ENCODE data around the gene TNP2.
A peak's percentile ranks its signal among the peaks of the same experiment; 100 is the strongest.

TNP2 gene

DNA sequence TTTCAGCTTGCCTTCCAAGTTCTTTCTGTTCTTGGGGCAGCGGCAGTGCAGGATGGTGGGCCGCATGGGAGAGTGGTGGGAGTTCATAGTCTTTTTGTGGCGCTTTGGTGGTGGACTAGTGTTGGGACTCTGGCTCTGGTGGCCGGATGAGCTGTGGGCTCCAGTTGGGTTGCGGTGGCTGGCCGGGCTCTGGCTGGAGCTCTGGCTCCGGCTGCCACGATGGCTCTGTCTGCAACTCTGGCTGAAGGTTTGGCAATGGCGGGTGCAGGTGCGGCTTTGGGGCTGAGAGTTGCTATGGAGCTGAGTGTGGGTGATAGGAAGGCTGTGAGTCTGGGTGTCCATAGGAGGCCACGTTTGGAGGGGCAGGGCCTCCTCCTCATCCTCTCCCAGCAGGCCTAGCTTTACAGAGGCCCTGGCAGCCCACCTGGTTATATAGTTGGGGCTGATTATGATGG, at the start of gene TNP2:
Gene TNP2 (minus strand): TSS at position 405 of the 455 bp plus-strand sequence. CDS start 63 bp downstream, at position 342.
- no peak for DNase-seq (ENCODE audit: low read depth)

DNA sequence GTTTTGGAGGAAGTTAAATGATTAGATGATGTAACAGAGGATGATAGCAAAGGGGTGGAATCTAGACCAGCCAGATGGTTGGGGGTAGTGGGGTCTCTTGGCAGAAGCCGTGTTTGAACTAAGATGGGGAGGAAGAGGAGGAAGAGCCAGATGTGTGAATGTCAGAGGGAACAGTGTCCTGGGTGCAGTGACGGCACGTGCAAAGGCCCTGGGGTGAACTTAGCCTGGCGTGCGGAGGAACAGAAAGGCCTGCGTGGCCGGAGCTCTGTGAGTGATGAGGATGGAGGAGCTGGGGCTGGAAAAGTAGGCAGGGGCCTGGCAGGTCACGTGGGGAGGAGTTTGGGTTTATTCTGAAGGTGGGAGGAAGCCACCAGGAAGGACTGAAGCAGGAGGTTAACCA, 49.7 kb upstream of the TNP2 start:
- DNase-seq (ENCODE audit: low read depth) = no peak

DNA sequence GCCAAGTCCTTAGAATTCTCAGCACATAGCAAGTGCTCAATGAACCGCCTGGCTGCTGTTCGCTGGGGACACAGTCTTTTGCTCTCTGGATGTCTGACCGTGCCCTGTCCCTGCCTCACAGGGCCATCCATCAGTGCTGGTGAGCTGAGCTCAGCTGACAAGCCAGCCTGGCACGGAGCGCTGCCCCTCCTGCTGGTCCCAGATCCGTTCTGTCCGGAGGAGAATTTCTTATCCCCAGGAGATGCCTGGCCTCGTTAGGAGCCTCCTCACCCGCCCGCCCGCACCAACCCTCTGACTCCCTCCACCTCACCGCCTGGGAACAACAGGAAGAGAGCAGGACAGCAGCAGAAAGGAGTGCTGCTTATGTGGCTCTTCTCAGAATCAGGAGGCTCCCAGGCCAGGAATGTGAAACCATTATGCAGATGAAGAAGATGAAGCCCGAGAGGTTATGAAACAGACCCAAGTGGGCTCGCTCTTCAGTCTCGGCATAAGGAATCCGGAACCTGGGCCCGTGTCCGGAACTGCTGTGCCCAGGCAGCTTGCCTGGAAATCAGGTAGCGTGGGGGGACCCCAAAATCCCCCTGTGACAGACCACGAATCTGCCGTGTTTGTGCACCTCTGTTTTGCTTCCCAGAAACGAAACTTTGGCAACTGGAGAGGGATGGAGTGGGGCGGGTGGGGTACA, 47.3 kb upstream of the TNP2 start:
- no peak for DNase-seq (ENCODE audit: low read depth)

DNA sequence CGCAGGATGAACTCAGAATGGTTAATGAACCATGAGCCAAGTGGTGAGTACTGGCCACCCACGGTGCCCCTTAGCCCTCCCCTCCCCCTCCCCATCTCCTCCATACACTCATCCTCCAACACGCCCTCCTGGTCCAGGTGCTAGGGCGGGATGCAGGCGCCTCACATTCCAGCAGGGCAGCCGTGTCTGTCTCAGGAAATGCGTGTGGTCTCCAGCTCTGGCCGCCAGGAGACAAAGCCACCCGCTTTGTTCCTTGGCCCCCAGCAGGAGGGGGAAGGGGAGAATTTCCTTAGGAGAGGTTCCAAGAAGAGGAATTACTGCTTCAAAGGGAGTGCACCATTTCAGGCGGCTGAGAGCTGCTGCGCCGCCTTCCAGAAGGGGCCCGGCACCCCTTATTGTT, 46.4 kb upstream of the TNP2 start:
- no peak for DNase-seq (ENCODE audit: low read depth)

DNA sequence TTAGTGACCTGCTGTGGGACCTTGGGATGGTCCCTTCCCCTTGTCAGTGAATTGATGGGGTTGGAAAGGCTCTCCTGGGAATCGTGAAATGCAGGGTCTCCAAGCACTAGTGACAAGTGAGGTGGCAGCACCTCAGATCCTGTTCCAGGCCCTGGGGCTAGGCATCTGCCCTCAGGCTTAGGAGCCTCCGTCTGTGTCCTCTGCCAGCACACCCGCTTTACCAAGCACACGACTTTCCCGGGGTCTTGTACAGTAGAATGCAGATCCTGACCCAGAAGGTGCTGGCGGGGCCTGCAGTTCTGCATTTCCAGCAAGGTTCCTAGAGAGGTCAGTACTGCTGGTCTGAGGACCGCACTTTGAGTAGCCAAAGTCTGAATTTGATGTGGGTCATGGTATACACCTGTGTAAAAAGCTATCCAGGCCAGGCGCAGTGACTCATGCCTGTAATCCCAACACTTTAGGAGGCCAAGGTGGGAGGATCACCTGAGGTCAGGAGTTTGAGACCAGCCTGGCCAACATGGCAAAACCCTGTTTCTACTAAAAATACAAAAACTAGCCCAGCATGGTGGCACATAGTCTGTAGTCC, 45.3 kb upstream of the TNP2 start:
- no peak for DNase-seq (ENCODE audit: low read depth)

DNA sequence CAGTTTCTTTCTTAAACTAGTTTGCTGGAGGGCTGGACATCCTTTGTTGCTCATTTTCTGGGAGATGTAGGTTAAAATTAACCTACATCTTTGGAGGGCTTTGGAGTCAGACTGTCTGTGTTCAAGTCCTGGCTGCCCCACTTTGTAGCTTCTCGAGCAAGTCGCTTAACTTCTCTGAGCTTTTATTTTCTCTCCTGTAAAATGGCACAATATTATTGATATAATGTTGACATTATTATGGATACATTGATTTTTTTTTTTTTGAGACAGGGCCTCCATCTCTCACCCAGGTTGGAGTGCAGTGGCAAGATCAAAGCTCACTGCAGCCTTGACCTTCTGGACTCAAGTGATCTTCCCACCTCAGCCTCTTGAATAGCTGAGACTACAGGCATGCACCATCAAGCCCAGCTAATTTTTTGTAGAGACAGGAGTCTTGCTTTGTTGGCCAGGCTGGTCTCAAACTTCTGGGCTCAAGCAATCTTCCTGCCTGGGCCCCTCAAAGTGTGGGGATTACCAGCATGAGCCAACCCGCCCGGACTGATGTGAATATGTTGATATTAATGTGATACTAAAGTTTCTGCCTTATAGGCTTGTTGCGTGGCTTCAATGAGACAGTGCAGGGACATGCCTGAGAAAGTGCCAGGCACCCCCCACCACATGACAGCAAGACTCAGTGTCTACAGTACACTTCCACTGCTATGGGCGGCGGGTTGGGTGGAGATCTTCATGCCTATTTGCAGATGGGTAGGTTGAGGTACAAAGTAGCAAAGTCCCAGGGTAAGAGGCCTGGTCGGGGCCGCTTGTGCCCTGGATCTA, 44.6 kb upstream of the TNP2 start:
- no peak for DNase-seq (ENCODE audit: low read depth)

DNA sequence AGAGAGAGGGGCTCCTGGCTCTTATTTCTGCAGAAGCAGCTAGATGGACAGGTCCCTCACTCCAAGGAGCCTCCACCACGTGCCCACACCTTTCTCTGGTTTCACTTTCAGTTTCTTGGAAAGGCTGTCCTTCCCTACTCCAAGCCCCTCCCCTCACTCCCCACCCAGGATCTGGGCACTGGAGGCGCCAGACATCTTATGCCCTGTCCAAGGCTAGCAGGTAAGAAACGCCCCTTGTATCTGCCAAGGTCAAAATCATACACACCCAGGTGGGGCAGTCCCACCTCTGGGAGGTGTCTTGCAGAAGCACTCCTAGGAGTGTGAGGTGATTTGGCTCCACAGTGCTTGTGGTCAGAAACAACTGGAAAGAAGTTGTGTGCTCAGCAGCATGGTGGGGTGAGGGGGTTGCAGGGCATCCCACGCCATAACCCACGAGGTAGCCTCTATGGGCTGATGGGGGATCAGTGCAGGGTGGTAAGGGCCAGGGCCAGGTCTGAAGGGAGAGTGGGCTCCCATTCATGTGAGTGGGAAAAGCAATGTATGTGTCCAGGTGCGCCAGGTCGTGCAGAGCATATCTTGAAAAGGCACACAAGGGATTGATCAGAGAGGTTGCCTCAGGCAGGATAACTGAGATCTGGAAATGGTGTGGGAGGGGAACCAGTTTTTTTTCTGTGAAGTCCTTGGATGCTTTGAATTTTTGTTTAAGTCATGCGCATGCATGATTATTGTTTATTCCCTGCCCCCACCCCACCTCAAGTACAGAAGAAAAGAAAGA, 43.8 kb upstream of the TNP2 start:
- peak; percentile 54 for DNase-seq (ENCODE audit: low read depth)

DNA sequence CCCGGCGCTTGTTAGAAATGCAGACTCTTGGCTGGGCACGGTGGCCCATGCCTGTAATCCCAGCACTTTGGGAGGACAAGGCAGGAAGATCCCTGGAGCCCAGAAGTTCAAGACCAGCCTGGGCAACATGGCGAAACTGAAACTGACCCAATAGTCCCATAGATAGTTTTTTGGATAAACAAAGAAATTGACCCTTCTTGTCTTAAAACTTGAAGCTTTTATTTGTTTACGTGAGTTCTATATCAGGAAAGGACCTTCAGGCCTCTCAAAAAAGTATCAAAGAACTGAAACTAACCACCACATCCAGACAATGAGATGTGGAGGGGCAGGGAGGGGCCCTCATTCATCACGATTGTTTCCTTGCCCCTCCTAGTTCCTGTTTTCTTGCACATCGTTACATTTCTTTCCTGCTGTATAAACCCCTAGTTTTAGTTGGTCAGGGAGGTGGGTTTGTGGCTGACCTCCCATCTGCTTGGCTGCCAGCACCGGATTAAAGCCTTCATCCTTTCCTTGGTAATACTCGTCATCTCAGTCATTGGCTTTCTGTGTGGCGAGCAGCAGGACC, 42.0 kb upstream of the TNP2 start:
- DNase-seq (ENCODE audit: low read depth) = no peak

DNA sequence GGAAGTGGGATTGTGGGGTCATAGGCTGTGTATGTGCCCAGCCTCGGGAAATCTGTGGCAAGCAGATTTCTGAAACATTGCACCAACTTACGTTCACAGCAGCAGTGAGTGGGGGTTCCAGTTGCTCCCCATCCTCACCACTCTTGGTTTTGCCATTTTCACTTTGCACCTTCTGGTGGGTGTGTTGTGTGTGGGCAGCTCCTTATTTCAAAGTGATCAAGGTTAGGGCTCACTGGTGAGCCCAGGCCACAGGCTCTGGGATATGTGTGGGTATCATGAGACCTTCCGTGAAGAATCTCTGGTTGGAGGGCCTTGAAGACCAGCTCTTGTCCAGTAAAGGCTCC, 41.5 kb upstream of the TNP2 start:
- no peak for DNase-seq (ENCODE audit: low read depth)

DNA sequence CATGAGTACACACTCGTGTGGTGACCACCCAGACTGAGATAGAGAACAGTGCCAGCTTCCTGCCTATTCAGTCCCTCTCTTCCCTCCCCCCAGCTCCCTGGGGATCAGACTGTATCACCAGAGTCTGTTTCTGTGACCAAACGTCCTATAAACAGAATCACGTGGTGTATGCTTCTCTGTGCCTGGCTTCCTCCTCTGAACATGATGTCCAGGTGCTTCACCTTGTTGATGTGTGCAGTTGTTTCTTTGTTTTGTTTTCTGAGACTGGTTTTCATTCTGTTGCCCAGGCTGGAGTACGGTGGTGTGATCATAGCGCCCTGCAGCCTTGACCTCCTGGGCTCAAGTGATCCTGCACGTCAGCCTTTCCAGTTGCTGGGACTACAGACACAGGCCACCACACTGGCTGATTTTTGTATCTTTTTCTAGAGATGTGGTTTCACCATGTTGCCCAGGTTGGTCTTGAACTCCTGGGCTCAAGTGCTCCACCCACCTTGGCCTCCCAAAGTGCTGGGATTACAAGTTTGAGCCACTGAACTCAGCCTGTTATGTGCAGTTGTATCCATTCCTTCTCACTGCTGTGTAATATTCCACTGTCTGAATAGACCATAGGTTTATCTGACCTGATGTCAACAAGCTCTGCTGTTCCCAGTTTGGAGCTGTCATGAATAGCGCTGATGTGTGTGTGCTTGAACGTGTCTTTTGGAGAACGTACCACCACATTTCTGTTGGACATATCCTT, 40.9 kb upstream of the TNP2 start:
- DNase-seq (ENCODE audit: low read depth) = no peak

DNA sequence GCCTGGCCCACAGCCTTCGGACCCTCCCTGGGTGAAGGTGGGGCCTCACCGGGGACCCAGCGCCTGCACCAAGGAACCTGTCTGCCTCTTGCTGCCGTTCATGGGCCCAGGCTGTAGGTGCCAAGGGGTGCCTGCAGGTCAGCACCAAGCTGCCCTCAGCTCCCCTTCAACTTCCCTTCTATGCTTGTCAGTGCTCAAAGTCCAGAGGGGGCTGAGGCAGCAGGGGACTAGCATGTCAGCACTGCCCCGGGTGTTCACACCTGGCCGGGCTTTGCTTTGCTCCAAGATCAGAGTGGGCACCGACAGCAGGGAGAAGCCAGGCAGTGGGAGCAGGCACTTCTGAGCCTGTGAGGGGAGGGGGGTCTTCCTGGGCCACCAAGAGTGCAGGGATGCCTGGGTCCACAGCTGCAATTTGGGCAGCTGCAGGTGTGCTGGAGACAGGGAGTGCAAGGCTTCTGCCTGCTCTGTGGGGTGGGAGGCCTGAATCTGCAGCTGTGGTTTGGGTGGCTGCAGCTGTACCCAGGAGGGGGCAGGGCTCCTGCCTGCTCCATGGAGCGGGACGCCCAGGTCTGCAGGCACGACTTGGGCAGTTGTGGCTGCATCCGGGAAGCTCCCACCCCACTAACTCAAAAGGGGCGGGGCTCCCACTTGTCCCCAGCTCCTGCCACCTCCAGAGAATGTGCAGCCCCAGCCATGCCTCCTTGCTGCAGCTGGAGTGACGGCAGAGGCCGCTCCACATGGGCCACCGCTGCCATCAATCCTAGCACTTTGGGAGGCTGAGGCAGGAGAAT, 39.6 kb upstream of the TNP2 start:
- no peak for DNase-seq (ENCODE audit: low read depth)

DNA sequence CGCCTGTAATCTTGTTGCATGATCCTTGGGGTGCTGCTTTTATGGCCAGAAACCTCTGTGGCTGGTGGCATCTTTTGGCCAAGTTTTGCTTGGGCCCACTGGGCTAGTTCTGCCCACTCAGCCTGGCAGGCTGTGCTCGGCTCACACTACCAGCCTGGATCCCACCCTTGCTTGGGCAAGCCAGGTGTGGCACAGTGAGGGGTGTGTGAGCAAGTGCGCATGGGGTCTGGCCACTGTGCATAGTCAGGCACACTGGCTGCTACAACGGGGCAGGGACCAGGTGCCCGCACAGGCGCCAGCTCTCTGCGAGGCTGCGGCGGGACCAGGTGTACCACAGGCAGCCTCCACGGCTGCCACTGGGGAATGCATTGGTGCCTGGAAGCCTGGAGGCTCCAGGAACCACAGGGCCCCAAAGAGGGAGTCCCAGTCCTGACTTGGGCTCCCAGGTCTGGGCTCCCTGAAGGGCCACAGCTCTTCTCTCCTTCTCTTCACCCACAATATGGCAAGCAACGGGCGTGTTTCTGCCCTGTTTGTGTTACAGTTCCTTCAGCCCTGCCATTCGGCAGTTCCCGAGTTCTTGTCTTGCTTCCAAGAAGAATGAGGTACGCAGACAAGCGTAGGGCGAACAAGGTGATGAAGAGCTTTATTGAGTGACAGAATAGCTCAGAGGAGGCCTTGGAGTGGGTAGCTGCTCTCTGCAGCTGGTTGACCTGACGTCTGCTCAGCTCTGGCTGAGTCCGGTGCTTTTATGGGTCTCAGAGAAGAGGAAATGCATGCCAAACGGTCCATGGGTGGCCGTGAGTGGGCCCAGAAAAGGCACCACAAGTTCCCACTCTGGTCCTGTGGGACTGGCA, 38.7 kb upstream of the TNP2 start:
- no peak for DNase-seq (ENCODE audit: low read depth)

DNA sequence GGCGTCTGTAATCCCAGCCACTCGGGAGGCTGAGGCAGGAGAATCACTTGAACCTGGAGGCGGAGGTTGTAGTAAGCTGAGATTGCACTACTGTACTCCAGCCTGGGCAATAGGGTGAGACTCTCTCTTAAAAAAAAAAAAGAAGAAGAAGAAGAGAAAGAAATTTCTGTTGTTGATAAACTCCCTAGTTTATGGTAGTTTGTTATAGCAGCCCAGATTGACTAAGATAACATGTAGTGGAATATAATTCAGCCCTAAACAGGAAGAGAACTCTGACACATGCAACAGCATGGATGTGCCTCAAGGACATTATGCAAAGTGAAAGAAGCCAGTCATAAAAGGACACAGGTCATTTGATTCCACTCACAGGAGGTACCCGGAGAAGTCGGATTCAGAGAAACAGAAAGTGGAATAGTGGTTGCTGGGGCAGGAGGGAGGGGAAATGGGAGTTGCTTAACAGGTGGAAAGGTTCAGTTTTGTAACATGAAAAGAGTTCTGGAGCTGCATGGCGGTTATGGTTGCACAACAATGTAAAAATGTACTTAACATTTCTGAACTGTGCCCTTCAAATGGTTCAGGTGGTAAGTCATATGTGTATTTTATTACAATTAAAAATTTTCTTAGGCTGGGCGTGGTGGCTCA, 38.0 kb upstream of the TNP2 start:
- no peak for DNase-seq (ENCODE audit: low read depth)

DNA sequence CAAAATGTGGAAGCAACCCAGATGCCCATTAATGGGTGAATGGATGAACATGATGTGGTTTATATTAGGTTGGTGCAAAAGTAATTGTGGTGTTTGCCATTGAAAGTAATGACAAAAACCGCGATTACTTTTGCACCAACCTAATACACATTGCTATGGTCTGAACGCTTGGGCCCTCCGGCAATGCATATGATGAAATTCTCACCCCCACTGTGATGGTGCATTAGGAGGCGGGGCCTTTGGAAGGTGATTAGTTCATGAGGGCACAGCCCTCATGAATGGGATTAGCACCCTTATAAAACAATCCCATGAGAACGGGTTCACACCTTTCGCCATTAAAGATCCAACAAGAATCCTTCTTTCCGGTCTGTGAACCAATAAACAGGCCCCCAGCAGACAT, 37.3 kb upstream of the TNP2 start:
- no peak for DNase-seq (ENCODE audit: low read depth)

DNA sequence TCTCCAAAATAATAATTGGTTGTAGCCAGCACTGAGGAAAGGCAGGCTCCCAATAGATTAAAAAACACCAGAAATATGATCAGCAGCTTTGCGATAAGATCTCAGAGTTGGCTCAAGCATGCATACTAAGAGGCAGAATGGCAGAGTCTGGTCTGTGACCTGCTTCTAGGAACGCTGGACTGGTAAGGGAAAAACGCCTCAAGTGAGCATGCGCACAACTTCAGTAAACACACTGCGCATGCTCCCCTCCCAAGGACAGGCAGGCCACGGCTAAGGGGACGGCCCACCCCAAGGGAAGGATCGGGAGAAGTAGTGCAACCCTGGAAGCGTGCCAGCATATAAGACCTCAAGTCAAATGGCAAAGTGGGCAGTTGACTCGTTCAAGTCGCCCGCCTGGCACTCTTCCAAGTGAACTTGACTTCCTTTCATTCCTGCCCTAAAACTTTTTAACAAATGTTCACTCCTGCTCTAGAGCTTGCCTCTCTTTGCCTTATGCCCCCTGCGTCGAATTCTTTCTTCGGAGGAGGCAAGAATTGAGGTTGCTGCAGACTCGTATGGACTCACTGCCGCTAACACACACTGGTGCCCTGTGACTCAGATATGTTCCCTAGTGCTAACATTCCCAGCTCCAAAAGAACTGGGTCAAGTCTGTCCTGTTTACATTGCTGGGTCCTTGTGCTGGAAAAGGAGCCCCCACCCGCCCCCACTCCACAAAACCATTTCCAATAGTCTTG, 34.4 kb upstream of the TNP2 start:
- DNase-seq (ENCODE audit: low read depth) = no peak

DNA sequence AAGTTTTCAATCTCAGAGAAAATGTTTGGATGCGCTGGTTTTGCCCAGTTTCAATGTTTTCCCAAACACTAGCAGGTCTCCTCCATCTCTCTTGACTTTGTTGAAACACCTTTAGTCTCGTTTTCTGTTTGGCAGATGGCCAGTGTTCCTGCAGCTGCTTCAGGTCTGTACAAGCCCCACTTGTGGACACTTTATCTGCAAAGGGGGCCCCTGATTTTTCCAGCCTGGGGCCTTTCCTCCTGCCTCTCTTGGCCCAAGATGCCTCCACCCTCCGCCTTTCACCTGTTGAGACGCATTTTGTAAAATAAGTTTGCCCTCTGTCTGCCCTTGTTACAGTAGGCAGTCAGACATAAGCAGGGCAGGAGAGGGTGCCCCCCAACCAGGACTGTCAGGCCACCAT, 33.9 kb upstream of the TNP2 start:
- DNase-seq (ENCODE audit: low read depth) = no peak

DNA sequence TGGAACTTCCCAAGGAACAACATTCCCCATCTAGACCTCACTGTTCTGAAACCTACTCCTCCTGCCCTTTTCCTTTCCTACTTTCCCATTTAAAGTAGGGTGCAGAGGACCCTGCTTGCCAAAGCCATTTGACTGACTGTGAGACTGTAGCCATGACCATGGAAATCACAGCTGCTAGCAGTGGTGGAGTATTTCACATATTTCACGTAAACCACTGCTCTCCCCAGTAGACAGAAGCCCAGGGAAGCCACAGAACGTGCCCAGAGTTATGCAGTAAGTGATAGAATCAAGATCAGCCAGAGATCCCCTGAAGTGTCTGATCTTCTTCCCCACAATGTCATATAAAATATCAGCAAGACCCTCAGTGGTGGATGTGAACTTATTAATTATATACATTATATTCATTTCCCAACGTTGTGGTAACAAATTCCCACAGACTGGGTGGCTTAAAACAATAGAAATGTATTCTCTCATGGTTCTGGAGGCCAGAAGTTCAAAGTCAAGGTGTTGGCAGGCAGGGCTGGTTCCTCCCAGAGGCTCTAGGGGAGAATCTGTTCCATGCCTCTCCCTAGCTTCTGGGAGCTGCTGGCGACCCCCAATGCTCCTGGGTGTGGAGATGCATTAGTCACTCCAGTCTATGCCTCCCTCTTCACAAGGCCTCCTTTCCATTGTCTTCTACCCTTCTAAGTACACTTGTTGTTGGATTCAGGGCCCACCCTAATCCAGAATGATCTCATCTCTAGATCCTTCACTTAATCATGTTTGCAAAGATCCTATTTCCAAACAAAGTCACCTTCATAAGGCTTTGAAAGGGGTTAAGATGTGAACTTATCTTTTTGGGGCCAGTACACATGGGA, 32.7 kb upstream of the TNP2 start:
- DNase-seq (ENCODE audit: low read depth) = no peak

DNA sequence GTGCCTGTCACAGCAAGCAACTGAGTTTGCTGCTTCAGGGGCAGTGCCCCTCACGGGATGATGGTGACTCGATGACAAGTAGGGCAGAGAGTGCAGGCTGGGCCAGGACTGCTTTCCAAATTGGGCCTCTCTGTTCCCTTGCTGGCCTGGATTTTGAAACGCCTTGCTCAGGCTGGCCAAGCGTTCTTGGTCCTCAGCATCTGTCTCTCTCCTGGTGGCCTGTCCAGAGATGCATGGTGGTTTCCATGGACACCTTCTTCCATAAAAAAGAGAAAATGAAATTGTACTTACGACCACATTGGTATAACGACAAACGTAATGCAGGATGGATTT, 31.4 kb upstream of the TNP2 start:
- DNase-seq (ENCODE audit: low read depth) = no peak
